Astrocyte of the spinal cord (primary cell): ENCODE data around the gene COA8.
"Not testable (repeated sequence)": the region's sequence is repeated elsewhere in the genome, so short reads cannot be mapped to it uniquely, and the experiment has no call there.

ENCODE experiments used
- DNase-seq: peaks from one replicate; pipeline ENCODE4 v3.0.0; 2011; ENCODE audit warnings: low read depth, low spot score
- H3K4me3 ChIP-seq: 2 replicates; pipeline ENCODE4 v1.5.1; 2011; ENCODE audit warnings: low read depth, mild to moderate bottlenecking, low read length, moderate library complexity
- in situ Hi-C: cut with HindIII; loops from 2 replicates; pipeline ENCODE4 v1.10.0; 2017; ENCODE audit warnings: low sequenced_read_pairs
- TF ChIP-seq, protein P1 (sequence below): IDR thresholded peaks from 2 replicates; pipeline ENCODE4 v1.5.1; 2012; ENCODE audit warnings: low read depth, mild to moderate bottlenecking, low read length, inconsistent platforms

Gene COA8

GRCh38 chr14:103597623-103598377 is 35.0 kb downstream of the COA8 start:
- no peak overlapping the region for H3K4me3 ChIP-seq
- in situ Hi-C loops, result no loop called here
- peak; percentile 86 for DNase-seq
- TF ChIP-seq, protein P1, sequence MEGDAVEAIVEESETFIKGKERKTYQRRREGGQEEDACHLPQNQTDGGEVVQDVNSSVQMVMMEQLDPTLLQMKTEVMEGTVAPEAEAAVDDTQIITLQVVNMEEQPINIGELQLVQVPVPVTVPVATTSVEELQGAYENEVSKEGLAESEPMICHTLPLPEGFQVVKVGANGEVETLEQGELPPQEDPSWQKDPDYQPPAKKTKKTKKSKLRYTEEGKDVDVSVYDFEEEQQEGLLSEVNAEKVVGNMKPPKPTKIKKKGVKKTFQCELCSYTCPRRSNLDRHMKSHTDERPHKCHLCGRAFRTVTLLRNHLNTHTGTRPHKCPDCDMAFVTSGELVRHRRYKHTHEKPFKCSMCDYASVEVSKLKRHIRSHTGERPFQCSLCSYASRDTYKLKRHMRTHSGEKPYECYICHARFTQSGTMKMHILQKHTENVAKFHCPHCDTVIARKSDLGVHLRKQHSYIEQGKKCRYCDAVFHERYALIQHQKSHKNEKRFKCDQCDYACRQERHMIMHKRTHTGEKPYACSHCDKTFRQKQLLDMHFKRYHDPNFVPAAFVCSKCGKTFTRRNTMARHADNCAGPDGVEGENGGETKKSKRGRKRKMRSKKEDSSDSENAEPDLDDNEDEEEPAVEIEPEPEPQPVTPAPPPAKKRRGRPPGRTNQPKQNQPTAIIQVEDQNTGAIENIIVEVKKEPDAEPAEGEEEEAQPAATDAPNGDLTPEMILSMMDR, result no peak

DNA sequence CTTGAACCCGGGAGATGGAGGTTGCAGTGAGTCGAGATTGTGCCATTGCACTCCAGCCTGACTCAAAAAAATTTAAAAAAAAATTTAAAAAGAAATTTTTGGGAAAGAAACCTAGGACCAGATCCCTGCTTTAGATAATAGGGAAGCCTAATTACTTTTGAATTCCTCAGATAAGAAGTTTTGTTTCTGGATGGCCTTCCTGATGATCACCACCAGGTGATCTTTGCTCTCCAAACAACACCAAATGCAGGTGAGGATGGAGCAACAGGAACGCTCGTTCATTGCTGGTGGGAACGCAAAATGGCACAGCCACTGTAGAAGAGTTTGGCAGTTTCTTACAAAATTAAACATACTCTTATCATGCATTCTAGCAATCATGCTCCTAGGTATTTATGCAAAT is 37.7 kb downstream of the COA8 start:
- TF ChIP-seq, protein P1, result no peak
- no peak for DNase-seq
- H3K4me3 ChIP-seq, result no peak overlapping the region
- in situ Hi-C loops, result no loop called here

- H3K4me3 ChIP-seq, result no peak overlapping the region
- in situ Hi-C loops, result no loop called here
- DNase-seq, result no peak
- TF ChIP-seq, protein P1, result no peak
These were observed 41.9 kb downstream of the COA8 start for GRCh38 chr14:103604620-103605019.

DNA sequence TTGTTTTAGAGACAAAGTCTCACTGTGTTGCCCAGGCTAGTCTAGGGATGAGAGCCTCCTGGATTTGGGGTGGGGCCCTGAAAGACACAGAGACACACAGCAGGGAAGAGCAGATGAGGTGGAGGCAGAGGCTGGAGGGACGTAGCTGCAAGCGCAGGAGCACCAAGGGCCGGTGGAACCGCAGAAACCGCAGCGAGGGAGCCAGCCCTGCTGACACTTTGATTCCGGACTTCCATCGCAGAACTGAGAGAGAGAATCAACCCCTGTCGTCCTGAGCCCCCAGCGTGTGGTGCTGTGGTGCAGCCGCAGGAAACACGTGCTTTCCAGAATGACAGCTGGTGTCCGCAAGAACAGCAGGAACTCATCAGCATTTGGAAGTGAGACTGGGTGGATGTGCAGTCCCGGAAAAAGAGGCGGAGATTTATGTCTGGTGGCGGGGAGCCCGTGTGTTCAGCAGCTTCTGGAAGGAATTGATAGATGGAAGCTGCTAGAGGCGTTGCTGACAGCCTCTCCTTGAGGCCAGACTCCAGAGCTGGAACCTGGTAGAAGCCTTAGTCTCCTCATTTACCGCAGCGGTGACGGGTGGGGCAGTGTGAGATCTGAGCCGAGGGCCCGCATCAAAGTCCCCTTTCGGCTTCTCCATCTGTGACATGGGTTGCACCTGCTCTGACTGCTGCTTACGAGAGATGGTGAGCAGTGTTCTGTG is 44.4 kb downstream of the COA8 start:
- H3K4me3 ChIP-seq, result no peak overlapping the region
- in situ Hi-C loops, result no loop called here
- DNase-seq, result peak; percentile 95
- TF ChIP-seq, protein P1, result peak; percentile 29

DNA sequence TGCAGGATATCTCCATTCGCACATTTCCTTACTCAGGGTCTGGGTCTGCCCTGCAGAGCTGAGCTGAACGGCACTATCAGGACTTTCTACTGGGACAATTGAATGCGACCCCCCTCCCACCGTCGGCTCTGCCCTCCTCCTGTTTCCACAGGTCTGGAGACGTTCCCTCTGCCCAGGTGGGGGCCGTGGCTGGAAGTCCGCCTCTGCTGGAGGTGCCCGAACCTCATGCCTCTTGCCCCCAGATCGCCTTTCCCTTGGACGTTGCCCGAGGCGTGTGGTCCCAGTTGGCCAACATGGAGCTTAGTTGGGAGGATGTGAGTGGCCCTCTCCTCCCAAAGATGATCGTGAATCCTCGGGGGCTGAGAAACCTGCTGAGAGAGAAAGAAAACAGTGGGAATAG is 45.1 kb downstream of the COA8 start:
- DNase-seq, result no peak
- in situ Hi-C loops, result no loop called here
- TF ChIP-seq, protein P1, result no peak
- H3K4me3 ChIP-seq, result no peak overlapping the region

- DNase-seq, in situ Hi-C loops, H3K4me3 ChIP-seq: not testable (repeated sequence)
These were observed 46.3 kb downstream of the COA8 start for GRCh38 chr14:103609081-103609480.

DNA sequence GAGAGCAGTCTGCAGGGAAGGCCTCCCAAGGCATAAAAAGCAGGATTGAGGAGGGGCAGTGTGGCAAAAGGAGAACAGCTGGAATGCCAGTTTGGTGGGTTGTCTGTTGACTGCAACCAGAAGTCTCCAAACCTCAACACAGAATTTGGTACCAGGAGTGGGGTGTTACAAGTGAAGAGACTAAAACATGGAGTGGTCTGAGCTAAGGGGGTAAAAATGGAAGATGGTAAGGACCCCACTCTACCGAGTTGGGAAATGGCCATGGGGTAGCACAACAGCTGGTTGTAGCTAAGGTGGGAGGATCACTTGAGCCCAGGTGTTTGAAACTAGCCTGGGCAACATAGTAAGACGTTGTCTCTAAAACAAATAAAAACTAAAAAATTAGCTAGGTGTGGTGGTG is 48.5 kb downstream of the COA8 start:
- no peak for DNase-seq
- in situ Hi-C loops, result no loop called here
- TF ChIP-seq, protein P1, result no peak
- H3K4me3 ChIP-seq, result no peak overlapping the region
